Neural crest cell (in vitro differentiated cells): ENCODE data around the gene NLE1. TPM values are rescaled to one million over a fixed set of nuclear protein-coding genes. Genes with fewer than 3 reads are reported as not detected.
"Not testable (repeated sequence)": the region's sequence is repeated elsewhere in the genome, so short reads cannot be mapped to it uniquely, and the experiment has no call there.

Source experiments
- DNase-seq: peaks from one replicate; pipeline ENCODE4 v3.0.0; 2021; ENCODE audit warnings: low read depth, mixed read lengths, low spot score
- H3K27ac Mint-ChIP-seq: one replicate; pipeline ENCODE4 v1.8.0; 2021; ENCODE audit warnings: mild to moderate bottlenecking, mixed read lengths; ENCODE audit not compliant: unreplicated experiment
- H3K27me3 Mint-ChIP-seq: 2 replicates; pipeline ENCODE4 v1.8.0; 2021; ENCODE audit warnings: low read depth, mild to moderate bottlenecking, mixed read lengths
- H3K36me3 Mint-ChIP-seq: 2 replicates; pipeline ENCODE4 v1.8.0; 2021; ENCODE audit warnings: low read depth, mild to moderate bottlenecking, mixed read lengths
- H3K4me1 Mint-ChIP-seq: 2 replicates; pipeline ENCODE4 v1.8.0; 2021; ENCODE audit warnings: mixed read lengths
- H3K4me3 Mint-ChIP-seq: one replicate; pipeline ENCODE4 v1.8.0; 2021; ENCODE audit warnings: mild to moderate bottlenecking, mixed read lengths
- H3K9me3 Mint-ChIP-seq: 2 replicates; pipeline ENCODE4 v1.8.0; 2021; ENCODE audit warnings: mixed read lengths
- total RNA-seq: library from RNA; stranded (reverse); gene quantifications from 2 replicates; pipeline ENCODE4 v1.2.1, GENCODE V29; 2021
- TF ChIP-seq, protein P1 (sequence below): fragments of 200-600 bp; sonication (generic); conservative IDR thresholded peaks from 2 replicates; pipeline ENCODE4 v1.5.0; 2021; ENCODE audit warnings: antibody characterized with exemption, mild to moderate bottlenecking

NLE1 gene
- total RNA-seq, 1 donor from 2014 or later, result 35.8 TPM

DNA sequence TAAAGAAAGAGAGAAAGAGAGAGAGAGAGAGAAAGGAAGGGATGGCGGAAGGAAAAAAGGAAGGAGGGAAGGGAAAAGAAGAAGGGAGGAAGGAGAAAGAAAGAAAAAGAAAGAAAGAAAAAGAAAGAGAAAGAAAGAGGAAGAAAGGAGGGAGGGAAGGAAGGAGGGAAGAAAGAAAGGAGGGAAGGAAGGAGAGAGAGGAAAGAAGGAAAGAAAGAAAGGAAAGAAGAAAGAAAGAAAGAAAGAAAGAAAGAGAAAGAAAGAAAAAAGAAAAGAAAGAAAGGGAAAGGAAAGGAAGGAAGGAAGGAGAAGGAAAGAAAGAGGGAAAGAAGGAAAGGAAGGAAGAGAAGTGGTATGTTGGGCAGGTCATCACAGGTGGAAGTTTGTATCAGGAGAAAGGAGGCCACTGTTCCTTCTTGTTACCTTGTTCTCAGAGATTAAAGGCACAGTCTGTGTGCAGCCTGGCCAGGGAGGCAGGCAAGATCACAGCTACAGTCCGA is 32.8 kb upstream of the NLE1 start:
- no peaks in the 10 kb centered on the region for H3K9me3 Mint-ChIP-seq
- H3K27ac Mint-ChIP-seq, result no peak overlapping the region
- no peak for DNase-seq

DNA sequence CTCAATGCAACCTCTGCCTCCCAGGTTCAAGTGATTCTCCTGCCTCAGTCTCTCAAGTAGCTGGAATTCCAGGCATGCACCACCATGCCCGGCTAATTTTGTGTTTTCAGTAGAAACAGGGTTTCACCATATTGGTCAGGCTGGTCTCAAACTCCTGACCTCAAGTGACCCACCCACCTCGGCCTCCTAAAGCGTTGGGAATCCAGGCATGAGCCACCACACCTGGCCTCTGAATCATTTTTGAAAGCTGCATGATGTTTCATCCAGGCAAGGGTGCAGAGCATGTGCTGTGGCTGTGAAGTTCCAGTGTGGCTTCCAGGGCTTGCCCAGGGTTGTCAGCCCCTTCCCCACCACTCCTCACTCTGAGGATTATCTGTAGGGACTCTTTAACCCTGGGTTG is 30.2 kb upstream of the NLE1 start:
- H3K27ac Mint-ChIP-seq, H3K36me3 Mint-ChIP-seq, DNase-seq, H3K9me3 Mint-ChIP-seq, H3K4me3 Mint-ChIP-seq, H3K4me1 Mint-ChIP-seq: not testable (repeated sequence)
- H3K27me3 Mint-ChIP-seq, result peaks cover 13% of the 10 kb centered on the region

More for the DNA sequence above, 32.8 kb upstream of the NLE1 start:
- Mint-ChIP-seq H3K4me1 (no peaks in the 10 kb centered on the region), H3K27me3 (peaks cover 13% of the 10 kb centered on the region), H3K36me3 (no peaks in the 10 kb centered on the region), H3K4me3 (no peak overlapping the region)
- TF ChIP-seq, protein P1, sequence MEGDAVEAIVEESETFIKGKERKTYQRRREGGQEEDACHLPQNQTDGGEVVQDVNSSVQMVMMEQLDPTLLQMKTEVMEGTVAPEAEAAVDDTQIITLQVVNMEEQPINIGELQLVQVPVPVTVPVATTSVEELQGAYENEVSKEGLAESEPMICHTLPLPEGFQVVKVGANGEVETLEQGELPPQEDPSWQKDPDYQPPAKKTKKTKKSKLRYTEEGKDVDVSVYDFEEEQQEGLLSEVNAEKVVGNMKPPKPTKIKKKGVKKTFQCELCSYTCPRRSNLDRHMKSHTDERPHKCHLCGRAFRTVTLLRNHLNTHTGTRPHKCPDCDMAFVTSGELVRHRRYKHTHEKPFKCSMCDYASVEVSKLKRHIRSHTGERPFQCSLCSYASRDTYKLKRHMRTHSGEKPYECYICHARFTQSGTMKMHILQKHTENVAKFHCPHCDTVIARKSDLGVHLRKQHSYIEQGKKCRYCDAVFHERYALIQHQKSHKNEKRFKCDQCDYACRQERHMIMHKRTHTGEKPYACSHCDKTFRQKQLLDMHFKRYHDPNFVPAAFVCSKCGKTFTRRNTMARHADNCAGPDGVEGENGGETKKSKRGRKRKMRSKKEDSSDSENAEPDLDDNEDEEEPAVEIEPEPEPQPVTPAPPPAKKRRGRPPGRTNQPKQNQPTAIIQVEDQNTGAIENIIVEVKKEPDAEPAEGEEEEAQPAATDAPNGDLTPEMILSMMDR, result no peak

DNA sequence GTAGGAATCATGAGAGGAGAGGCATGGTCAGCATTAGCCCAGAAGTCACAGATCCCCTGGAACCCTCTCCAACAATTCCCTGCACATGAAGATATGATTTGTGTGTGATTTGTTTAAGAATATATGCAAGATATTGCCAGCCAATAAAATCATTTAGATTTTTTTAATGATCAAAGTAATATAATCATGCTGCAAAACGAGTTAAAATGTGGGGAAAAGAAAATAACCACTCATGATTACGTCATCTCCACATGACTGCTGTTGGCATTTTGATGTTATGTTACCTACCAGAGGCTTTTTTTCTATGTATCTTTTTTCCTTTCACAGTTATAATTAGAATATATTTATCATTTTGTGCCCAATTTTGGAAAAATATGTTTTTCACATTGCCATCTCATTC is 29.7 kb upstream of the NLE1 start:
- Mint-ChIP-seq H3K27ac (no peak overlapping the region), H3K9me3 (no peaks in the 10 kb centered on the region), H3K4me3 (no peak overlapping the region), H3K36me3 (no peaks in the 10 kb centered on the region), H3K27me3 (peaks cover 13% of the 10 kb centered on the region), H3K4me1 (no peaks in the 10 kb centered on the region)
- TF ChIP-seq, protein P1, result no peak
- DNase-seq, result no peak

DNA sequence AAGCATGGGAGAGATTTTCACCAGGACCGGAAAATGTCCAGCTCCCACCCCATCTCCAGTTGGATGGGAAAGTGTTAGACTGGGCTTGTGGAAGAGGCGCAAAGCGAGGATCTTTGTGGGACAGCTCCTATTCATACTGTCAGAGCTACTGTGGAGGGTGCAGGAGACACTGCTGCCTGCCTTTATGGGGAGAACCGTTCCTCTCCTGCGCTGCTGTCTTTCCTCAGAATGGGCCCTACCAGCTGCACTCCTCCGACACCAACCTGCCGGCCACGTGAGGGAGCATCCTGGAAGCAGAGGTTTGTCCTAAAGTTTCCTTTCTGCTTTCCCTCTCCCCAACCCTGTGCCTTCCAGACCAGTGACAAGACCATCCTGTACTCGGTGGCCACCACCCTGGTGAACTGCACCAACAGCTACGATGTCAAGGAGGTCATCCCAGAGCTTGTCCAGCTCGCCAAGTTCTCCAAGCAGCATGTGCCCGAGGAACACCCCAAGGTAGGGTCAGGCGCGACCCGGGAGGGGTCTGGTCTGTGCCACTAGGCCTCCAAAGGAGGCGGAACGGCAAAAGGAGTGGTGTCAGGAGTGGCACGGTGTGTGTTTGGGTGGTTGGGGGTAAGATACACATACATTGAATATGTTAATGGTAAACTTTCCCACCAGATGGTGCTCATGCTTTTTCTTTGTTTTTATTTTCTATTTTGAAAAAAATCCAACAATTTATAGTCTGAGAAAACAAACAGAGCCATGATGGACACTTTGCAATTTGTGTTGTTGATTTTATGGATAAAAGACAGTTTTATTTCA is 29.1 kb upstream of the NLE1 start:
- peaks cover 12% of the 10 kb centered on the region for H3K27me3 Mint-ChIP-seq
- no peaks in the 10 kb centered on the region for H3K9me3 Mint-ChIP-seq
- DNase-seq, result no peak
- TF ChIP-seq, protein P1, result no peak
- no peak overlapping the region for H3K4me3 Mint-ChIP-seq
- H3K36me3 Mint-ChIP-seq, result no peaks in the 10 kb centered on the region
- H3K4me1 Mint-ChIP-seq, result no peaks in the 10 kb centered on the region
- no peak overlapping the region for H3K27ac Mint-ChIP-seq

DNA sequence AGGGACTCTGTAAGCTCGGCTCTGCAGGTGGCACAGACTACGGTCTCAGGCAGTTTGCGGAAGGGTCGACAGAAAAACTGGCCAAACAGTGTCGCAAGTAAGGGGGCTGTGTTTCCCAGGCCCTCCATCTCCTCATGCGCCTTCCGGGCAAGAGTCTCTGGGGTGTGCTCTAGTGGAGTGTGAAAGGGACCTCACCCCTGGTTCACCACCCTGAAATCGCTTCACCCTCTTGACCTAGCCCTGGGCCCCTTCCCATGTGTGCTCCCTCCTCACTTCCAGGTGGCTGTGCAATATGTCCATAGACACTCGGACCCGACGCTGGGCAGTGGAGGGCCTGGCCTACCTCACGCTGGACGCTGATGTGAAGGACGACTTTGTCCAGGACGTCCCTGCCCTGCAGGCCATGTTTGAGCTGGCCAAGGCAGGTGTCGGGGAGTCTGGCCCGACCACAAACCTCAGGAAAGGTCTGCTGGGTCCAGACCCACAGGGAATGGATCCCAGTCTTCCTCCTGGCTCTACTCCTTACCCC is 27.8 kb upstream of the NLE1 start:
- no peak overlapping the region for H3K4me3 Mint-ChIP-seq

More for the DNA sequence above, 27.8 kb upstream of the NLE1 start:
- no peaks in the 10 kb centered on the region for H3K9me3 Mint-ChIP-seq
- DNase-seq, result no peak
- no peaks in the 10 kb centered on the region for H3K36me3 Mint-ChIP-seq
- H3K27ac Mint-ChIP-seq, result no peak overlapping the region
- H3K27me3 Mint-ChIP-seq, result peaks cover 5% of the 10 kb centered on the region
- no peaks in the 10 kb centered on the region for H3K4me1 Mint-ChIP-seq
- TF ChIP-seq, protein P1, result no peak
